GM19467 (cell line): ENCODE results near the gene ARMC2.
"Not testable (repeated sequence)": the region's sequence is repeated elsewhere in the genome, so short reads cannot be mapped to it uniquely, and the experiment has no call there.

ENCODE experiments used
- ATAC-seq: cut with Tn5 transposase; IDR thresholded peaks from one replicate; pipeline ENCODE4 v1.9.1; 2021; ENCODE audit warnings: mild to moderate bottlenecking, moderate library complexity; ENCODE audit not compliant: unreplicated experiment

Gene ARMC2

DNA sequence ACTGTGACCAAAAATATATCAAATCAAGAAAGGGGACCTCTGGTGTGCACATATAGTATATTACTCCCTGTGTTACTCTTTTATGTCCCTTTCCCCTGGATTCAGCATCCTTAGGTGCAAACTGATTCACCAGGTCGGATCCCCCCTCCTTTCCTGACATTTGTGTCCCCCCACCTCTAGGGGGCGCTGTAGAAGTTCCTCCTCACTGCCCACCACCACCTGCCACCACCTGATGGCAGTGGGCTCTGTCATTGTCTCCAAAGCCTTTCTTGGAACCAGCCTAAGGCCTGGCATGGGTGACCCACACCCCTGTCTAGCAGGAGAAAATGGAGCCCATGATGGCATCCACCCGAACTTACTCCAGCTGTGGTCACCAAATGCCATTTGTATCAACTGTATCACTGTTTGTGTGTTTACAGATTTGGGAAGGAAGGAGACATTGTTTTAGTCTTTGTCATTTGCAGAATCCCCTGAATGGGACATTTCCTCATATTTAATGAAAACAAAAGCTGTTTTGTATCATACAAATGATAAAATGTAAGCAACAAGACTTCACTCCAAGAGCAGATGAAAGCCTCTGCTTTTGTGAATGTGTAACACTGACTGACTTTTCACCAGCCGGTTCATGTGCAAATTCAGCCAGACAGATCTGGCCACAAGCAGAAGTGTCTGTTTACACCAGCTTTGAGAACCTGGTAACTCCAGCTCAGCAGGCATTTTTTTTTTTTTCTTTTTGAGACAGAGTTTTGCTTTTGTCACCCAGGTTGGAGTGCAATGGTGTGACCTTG is 66.2 kb downstream of the ARMC2 start:
- ATAC-seq: no peak

DNA sequence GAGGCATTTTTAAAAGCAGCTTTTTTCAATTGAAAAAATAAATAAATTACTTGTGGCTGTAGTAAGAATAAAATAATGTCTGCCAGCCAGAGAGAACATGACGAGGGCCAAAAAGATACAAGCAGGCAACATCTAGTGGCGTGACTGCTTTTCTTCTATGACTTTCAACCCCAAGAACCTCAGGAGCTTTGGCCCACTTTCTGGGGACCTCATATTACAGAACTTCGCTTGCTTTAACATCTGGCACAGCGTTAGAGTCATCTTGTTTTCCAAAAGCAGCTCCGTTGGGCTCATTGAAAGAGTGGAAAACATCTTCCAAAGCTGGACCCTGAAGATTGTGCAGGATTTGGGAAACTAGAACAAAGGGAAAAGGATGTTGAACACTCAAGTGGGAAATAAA is 67.0 kb downstream of the ARMC2 start:
- no peak for ATAC-seq

DNA sequence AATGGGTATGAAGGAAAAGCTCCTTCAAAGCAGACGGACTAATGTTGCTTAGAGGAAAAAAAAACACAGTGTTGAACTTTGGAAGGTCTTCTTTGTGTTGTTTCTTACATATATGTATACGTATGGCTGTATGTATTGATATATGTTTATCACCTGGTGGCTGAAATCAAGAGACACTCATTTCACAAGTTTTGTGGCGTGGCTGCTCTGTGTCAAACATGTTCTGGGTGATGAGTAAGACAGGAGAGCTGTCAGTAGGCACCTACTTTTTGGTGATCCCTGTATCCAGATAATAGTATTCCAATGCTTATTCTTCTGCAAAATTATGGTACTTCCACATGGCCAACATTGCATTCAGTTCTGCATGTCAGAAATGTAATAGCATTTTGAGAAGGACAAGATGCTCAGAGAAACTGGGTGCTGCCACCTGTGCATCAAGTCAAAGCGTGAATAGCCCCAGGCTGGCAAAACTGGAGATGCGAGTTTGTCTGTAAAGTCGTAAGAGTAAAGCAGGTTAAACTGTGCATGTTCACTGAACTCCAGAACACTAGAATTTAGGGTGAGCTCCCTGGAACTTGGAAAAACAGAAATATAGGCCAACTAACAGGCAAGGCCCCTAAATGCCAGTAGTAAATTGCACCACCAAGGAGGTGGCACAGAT is 67.9 kb downstream of the ARMC2 start:
- no peak for ATAC-seq

DNA sequence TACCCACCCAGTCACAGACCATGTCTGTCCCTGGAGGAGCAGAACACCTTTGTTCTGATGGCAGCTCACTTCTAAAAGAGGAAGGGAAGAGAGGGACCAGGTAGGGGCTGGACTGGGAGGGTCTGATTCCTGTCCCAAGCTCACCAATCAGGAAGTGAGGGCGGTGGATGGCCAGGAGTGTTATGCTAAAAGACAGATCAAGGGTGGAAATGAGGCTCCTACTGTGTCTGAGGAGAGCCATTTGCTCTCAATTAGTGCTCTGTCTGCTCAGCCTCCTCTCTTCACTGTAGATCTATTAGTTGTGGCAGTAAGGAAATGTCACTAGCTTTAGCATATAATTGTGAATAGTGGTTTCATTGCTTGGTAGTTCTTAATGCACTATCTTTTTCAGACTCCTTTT is 72.5 kb downstream of the ARMC2 start:
- ATAC-seq: no peak

DNA sequence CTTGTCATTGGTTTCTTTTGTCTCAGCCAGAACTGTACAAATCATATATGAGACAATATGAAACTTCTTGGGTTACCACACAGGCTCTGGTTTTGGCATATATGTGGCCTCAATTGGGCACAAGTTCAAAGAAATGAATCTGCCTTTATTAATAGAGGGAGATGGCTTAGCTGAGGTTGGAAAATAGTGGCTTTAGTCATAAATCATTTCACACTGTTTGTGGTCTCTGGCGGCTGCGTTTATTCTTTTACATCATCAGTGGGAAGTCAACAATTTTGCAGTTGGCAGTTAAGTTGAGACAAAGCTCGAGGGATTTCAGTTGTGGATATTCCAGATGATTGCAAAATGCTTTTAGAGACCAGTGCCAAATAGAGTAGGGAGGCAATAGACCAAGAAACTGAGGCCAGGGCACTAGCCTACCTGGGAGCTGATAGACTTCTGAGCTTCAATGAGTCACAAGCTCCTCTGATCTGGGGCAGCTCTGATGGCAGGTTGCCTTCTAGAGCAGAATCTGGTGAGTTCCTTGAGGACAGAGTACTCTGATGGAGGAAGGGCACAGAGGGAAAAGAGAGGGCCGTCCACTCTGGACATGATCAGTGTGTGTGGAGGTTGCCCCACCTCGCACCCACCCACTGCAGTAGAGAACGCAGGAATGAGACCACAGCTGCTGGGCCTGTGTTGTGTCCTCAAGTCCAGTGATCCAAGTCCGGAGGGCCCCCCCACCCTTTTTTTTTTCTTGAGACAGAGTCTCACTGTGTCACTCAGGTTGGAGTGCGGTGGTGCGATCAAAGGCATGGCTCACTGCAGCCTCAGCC is 73.5 kb downstream of the ARMC2 start:
- ATAC-seq: no peak

DNA sequence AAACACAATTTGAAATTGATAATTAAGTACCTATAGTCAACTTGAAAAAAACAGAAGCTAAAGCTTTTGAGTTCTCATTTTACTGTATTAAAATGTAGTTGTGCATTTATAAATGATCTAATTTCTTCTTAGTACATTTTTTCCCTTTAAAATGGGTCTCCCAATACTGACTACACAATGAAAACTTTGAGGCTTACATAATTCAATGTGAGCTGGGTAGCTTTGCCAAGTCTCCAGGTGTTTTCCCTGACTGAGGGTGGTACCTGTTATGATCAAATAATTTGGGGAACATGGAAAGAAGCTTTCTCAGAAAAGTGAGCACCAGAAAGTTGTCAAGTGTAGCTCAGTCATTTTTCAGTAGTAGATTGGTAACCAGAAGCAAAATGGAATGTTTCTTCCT is 74.3 kb downstream of the ARMC2 start:
- no peak for ATAC-seq

DNA sequence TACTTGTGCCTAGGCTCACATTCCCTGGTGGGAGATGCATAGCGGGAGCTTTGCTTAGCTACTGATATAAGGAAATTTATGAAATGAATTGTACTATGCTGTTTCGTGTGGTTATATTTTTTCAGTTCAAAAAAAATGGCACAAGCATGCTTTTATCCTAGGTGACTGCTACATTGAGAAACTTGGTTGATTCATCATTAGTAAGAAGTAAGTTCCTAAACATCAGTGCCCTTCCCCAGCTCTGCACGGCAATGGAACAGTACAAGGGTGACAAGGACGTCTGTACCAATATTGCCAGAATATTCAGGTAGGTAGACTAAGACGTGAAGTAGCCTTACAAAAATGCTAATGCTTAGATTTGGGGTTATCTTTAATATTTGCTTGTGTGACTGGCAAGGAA is 79.7 kb downstream of the ARMC2 start:
- ATAC-seq: no peak

DNA sequence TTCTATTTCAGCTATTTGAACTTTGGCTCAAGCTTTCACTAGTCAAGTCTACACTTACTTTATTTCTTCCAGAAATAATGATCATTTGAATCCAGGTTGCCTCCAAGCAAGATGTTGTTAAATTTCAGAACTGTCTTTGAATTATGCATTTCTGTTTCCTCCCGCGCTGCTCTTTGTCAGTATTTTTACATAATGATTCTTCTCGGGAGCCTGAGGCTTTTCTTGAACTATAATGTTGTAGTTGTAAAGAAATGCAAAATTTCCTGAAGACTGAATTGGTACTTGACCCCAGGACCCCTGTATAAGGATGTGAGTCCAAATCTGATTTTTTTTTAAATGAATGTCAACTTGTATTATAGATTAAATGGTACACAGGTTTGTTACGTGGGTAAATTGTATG is 80.4 kb downstream of the ARMC2 start:
- no peak for ATAC-seq

DNA sequence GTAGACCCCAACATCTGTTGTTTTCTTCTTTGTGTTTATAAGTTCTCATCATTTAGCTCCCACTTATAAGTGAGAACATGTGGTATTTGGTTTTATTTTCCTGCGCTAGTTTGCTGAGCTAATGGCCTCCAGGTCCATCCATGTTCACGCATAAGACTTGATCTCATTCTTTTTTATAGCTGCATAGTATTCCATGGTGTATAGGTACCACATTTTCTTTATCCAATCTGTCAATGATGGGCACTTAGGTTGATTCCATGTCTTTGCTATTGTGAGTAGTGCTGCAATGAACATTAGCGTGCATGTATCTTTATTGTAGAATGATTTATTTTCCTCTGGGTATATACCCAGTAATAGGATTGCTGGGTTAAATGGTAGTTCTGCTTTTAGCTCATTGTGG is 82.9 kb downstream of the ARMC2 start:
- ATAC-seq: not testable (repeated sequence)

DNA sequence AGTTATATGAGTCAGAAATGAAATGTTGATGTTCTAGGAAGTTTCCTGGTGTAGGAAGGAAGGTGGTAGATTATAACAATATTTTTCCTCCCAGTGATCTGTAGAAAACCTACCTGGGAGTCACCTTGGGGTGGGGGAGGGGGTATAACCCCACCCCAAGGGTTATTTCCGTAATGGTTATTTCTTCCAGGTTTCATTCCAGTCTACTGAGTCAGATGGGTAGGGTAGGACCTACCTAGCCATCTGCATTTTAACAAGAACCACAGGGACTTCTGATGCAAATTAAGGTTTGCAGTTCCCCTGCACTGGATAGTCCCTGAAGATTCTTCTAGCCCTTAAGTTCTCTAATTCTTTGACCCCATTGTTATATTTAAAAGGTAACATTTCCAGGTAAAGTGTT is 88.9 kb downstream of the ARMC2 start:
- ATAC-seq: no peak

DNA sequence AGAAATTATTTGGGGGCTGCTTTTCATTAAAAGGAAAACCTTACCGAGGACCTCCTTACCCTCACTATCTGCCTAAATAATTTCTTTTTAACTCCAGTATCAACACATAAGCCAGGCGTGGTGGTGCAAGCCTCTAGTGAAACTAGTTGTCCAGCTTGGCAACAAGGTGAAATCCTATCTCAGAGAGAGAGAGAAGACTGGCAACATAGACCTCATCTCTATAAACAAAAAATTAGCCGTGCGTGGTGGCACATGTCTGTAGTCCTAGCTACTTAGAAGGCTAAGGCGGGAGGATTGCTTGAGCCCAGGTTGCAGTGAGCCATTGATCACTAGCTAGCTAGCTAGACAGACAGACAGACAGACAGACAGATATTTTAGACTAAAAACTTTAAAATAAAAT is 92.5 kb downstream of the ARMC2 start:
- ATAC-seq: no peak

DNA sequence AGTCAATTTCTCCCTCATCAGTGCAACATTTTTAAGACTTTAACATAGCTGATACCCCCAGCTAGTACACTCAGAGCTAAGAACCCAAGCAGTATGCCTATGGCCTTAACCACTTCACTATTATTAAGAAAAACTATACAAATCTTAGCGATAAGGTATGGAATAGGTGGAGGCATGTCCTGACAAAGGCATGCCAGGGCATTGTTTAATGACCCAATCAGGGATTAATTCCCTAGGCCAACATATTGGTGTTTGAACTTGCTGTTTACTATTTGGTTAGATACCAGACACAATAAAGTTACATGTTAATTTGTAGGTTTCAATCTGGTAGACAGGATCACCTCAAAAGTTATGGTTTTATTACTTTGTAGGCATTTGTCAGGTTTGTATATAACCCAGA is 93.1 kb downstream of the ARMC2 start:
- no peak for ATAC-seq

DNA sequence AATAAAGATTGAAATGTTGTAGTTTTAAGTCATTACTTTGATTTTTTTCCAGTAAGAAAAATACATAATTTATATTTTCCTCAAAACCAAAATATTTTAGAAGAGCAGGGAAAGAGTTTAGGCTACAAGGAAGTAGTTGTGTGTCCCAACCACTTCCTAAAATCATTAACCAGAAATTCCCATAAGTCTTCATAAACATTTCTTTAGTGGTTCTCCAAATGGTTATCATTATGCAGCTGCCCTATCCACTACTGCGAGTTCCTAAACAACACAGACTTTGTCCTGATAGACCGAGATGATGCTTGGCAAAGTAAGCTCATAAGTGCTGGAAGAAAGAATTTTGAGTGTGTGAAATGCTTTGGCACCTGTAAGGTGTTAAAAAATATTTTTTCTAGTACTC is 93.6 kb downstream of the ARMC2 start:
- ATAC-seq: no peak

DNA sequence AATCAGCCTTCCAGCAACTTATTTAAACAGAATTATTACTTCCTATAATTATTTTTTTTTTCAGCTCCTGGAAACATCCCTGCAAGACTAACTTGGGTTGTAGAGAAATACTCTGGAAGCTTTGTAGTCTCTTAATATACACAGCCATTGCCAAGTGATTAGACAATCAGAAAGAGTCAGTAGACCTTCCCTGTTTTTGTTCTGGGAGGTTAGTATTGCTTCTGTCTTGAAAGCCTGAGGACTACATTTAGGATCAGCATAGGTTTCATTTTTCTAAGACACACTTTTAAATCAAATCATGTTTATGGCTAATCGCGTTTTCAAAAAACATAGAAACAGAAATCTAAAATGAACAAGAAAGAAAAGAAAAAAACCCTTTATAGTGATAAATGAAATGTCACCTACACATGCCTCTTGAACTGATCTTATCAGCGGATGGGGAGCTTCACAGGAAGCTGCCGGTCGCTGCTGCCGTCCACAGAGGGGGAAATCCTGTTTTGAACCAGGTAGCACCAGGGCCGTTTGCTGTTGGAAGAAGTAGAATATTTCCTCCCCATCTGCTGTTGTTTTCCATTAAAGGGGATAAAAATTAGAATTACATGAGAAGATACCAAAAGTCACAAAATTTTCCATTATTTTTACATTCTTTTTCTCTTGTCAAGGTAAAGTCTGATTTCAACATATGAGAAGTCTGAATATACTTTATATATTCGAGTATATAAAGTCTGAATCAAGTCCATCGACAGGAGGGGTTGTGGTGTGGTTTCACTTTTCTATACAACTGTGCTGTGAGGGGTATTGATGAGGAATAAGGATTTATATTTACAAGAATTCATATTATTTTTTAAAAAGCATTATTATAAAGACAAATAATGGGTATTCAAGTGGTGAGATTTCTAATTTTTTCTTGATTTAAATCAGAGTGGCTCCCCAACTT is 94.6 kb downstream of the ARMC2 start:
- no peak for ATAC-seq

DNA sequence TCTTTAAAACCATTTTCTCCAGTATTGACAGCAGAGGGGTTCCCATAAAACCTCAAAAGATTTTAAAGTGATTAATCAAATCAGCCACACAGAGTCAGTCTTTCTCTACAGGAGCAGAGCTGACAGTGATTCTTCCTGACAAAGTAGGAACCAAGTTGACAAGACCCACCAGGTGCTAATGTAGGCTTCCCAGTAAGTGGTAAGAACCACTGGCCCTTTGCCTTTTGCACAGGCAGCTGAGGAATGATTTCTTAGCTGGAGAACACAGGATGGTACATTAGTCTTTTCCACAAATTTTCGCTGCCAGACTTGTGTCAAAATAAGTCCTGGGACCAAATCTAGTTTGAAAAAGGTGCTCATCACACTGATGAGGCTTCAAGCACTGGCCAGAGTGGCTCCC is 95.8 kb downstream of the ARMC2 start:
- ATAC-seq: no peak

DNA sequence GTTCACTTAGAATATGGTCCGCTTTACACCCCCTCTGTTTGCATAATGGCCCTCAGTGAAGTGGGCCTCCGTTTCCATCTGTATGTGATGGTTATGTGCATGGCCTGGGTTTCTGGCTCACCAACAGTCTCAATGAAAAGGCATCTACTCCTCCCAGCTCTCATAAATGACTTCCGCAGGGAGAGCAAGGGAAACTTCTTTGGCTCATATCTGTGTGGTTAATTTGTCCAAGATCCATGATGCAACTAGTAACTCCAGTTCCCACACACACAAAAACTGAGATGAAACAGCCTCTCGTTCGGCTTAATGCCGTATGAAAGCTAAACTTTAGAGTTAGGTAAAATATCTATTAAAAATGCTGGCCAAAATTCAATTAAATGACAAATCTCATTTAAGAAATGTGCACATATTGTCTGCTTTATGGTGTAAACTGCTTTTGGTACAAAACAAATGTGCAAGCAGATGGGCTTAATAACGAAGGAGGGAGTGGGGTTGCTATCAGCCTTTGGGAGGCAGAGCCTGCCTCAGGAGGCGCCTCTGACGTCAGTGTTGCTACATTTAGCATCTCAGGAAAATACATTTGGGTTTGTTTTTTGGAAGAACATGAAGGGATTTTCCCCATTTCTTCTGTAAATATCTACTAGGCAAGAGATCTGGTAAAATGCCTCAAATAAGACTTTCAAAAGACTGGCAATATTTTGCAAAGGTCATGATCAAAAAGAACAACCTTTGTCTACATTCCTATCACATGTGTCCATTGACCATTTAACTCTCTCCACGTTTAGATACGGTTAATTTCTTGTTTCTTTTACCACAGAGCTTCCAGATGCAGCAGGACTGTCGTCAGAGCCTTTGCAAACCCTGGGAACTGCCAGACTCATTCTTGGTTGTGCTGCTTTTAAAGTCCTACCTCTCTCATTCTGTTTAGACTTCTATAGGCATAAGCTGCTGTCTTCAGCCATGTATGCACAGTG is 96.8 kb downstream of the ARMC2 start:
- ATAC-seq: no peak

DNA sequence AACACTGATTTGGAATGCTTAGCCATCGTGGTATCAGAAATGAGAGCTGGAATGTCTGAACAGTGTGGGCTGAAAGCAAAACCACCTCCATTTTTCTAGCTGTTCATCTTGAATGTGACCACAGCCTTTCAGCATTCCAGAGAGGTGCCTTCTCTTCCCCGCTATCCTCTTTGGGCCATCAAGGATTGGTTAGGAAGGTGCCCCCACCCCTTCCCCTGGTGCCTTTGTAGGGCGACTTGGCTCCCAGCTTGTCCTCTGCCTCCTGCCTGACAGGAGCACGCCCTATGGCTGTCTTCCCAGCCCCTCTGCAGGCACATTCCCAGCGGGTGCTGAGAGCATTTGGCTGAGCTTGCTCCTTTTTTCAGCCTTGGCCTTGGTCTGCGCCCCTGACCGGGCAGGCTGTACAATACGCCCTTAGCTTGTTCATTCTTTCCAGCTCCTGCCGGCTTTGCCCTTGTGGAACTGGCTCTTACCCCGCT is 97.5 kb downstream of the ARMC2 start:
- no peak for ATAC-seq

DNA sequence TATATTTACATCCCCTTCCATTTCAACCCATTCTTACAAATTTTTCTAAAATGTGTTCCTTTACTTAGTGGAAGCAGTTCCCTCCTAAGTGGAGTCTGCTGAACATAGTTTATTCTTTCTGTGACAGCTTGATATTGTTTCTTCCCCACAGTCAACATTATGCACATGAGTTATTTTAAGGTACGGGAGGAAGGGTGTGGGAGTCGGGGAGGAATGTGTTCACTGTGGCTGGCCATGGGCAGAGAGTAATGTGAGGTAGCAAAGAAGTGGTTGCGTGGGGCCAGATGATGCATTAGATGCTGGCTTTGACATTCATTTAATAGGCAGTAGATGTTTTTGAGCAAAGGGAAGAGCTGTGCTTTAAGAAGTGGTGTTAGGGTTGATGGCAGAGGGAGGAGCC is 98.5 kb downstream of the ARMC2 start:
- no peak for ATAC-seq

DNA sequence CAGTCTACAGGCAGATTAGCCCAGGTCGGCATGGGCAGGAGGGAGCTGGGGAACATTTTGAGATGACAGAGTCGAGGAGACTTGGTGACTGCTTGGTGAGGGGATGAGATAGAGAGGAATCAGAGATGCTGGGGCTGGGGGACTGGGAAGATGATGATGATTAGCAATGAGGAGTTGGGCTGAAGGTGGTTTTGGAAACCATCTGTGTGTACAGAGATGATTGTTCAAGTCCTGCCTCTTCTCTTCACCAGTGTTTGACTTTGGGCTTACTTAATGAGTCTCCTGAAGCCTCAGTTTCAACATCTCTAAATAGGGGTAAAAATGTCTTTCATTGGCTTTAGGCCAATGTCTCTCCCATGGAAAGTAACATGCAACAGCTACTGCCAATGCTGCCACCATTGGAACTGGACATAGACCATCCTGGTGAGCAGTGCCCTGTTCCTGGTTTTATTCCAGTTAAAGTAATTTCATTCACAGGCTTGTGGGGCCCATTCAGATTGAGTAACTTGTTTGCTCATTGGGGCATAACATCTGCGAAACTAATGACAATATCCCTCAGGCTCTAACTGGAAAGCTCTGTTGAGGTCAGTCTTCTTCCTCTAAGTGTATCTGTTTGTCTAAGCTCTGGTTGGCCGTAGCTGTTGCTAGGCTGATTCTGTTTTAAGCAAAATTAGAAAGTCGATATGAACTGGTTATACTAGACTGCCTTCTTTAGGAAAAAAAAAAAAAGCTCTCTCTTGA is 99.1 kb downstream of the ARMC2 start:
- no peak for ATAC-seq
